Measurements from ENCODE around the gene CD19. TPM values are rescaled to one million over a fixed set of nuclear protein-coding genes. Genes with fewer than 3 reads are reported as not detected.
A peak's percentile ranks its signal among the peaks of the same experiment; 100 is the strongest.

CD19 gene
- total and polyA plus RNA-seq, 7 experiments from 2014 or later = 0.22 to 3.0 (median 0.40) TPM

DNA sequence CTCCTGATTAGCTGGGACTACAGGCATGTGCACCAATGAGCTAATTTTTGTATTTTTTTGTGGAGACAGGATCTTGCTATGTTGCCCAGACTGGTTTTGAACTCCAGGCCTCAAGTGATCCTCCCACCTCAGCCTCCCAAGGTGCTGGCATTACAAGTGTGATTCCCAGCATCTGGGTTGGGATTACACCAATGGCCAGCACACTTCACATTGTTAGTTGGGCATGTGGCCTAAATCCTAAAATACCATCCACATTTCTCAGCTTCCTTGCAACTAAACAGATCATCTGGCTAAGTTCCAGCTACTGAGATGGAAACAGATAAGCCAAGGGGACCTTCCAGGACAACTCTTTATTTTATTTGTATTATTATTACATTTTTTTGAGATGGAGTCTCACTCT is 16.6 kb upstream of the CD19 start:
- Histone ChIP-seq H3K27me3 (ENCODE audit: control insufficient read depth in 2 of 2, insufficient read depth in 2 of 2, low read length in 2 of 2) (no peaks in the 10 kb centered on the region), H3K4me1 (ENCODE audit: control insufficient read depth in 2 of 2, insufficient read depth in 2 of 2, low read length in 2 of 2) (no peaks in the 10 kb centered on the region), H3K27ac (ENCODE audit: low read depth, low read length) (no peak overlapping the region), H3K4me3 (ENCODE audit: low read length) (no peak overlapping the region), H3K9me3 (ENCODE audit: control insufficient read depth in 2 of 3, low read length in 3 of 3) (no peaks in the 10 kb centered on the region), H3K36me3 (ENCODE audit: control insufficient read depth in 2 of 3, insufficient read depth in 3 of 3, low read length in 3 of 3) (peaks cover 0 to 72% (median 0%) of the 10 kb centered on the region in 3 experiments)
- Mint-ChIP-seq H3K36me3 (peaks cover 9 to 28% (median 17%) of the 10 kb centered on the region in 5 donors), H3K9me3 (no peaks in the 10 kb centered on the region), H3K4me1 (peaks cover 0 to 2% (median 0%) of the 10 kb centered on the region in 7 donors), H3K4me3 (no peak overlapping the region), H3K27me3 (no peaks in the 10 kb centered on the region), H3K27ac (peak overlapping the region in 1 of 9 donors; percentile 28)
- CTCF ChIA-PET = no interaction called here
- POLR2A ChIA-PET = interaction anchor here (0.6 to 1.5 kb wide), 2 partner anchors 10 to 17 kb away, joined by 3 to 7 read pairs; partner anchors contain the start of gene RABEP2
- intact Hi-C loops (cut with micrococcal nuclease) = no loop called here
- no peak for ATAC-seq
- DNase-seq = no peak

DNA sequence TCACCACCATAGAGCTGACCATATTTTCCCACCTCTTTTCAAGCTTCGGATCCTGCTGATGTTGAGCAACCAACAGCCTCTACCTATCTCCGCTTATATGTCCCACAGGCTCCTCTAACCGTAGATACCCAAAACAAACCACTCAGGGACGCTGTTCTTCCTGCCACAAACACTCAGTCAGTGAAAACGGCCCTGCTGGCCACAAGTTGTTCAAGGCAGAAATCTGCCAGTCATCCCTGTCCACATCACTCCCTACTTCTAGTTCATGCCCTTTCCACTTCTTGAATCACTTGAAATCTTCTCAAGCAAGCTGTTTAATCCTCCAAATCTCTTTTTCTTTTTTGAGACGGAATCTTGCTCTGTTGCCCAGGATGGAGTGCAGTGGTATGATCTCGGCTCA is 14.7 kb upstream of the CD19 start:
- DNase-seq (no peak), ATAC-seq (no peak)
- Histone ChIP-seq H3K4me1 (ENCODE audit: control insufficient read depth in 2 of 2, insufficient read depth in 2 of 2, low read length in 2 of 2) (no peaks in the 10 kb centered on the region), H3K9me3 (ENCODE audit: control insufficient read depth in 2 of 3, low read length in 3 of 3) (no peaks in the 10 kb centered on the region), H3K27me3 (ENCODE audit: control insufficient read depth in 2 of 2, insufficient read depth in 2 of 2, low read length in 2 of 2) (no peaks in the 10 kb centered on the region), H3K4me3 (ENCODE audit: low read length) (no peak overlapping the region), H3K36me3 (ENCODE audit: control insufficient read depth in 2 of 3, insufficient read depth in 3 of 3, low read length in 3 of 3) (peaks cover 0 to 70% (median 0%) of the 10 kb centered on the region in 3 experiments), H3K27ac (ENCODE audit: low read depth, low read length) (no peak overlapping the region)
- intact Hi-C loops (cut with micrococcal nuclease) = no loop called here
- H3K4me3 Mint-ChIP-seq = no peak overlapping the region
- POLR2A ChIA-PET = interaction anchor here (0.6 to 1.4 kb wide), 6 partner anchors 8 to 1539 kb away, joined by 3 to 6 read pairs (median 4); partner anchors contain the start of genes NFATC2IP and RABEP2
- no peak overlapping the region for H3K27ac Mint-ChIP-seq
- CTCF ChIA-PET = interaction anchor here (0.7 to 1.0 kb wide), 2 partner anchors 11 to 37 kb away, joined by 3 to 5 read pairs; no protein-coding TSS in a partner anchor
- no peaks in the 10 kb centered on the region for H3K9me3 Mint-ChIP-seq
- peaks cover 11 to 33% (median 18%) of the 10 kb centered on the region in 5 donors for H3K36me3 Mint-ChIP-seq
- no peaks in the 10 kb centered on the region for H3K27me3 Mint-ChIP-seq
- peaks cover 0 to 3% (median 0%) of the 10 kb centered on the region in 7 donors for H3K4me1 Mint-ChIP-seq

DNA sequence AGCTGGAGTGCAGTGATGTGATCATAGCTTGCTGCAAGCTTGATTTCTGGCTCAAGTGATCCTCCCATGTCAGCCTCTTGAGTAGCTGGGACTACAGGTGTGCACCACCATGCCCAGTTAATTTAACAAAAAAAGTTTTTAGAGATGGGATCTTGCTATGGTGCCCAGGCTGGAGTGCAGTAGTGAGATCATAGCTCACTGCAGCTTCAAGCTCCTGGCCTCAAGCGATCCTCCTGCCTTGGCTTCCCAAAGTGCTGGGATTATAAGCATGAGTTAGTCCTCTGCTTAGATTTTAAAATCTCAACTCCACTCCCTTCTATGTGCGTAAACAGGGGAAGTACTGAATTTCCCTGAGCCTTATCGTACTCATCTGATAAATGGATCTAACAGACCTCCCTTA is 13.1 kb upstream of the CD19 start:
- H3K4me1 ChIP-seq (ENCODE audit: control insufficient read depth in 2 of 2, insufficient read depth in 2 of 2, low read length in 2 of 2) = no peaks in the 10 kb centered on the region
- ATAC-seq = no peak
- Mint-ChIP-seq H3K4me3 (no peak overlapping the region), H3K4me1 (peaks cover under 1 to 4% (median 4%) of the 10 kb centered on the region in 7 donors), H3K36me3 (peaks cover 11 to 24% (median 13%) of the 10 kb centered on the region in 5 donors), H3K27ac (no peak overlapping the region), H3K9me3 (no peaks in the 10 kb centered on the region), H3K27me3 (no peaks in the 10 kb centered on the region)
- H3K27me3 ChIP-seq (ENCODE audit: control insufficient read depth in 2 of 2, insufficient read depth in 2 of 2, low read length in 2 of 2) = no peaks in the 10 kb centered on the region
- H3K9me3 ChIP-seq (ENCODE audit: control insufficient read depth in 2 of 3, low read length in 3 of 3) = no peaks in the 10 kb centered on the region
- H3K36me3 ChIP-seq (ENCODE audit: control insufficient read depth in 2 of 3, insufficient read depth in 3 of 3, low read length in 3 of 3) = peaks cover 0 to 63% (median 0%) of the 10 kb centered on the region in 3 experiments
- CTCF ChIA-PET = no interaction called here
- DNase-seq = no peak
- intact Hi-C loops (cut with micrococcal nuclease) = no loop called here
- POLR2A ChIA-PET = interaction anchor here (1.1 kb wide), 1 partner anchor 9 kb away, joined by 4 read pairs; no protein-coding TSS in a partner anchor
- H3K27ac ChIP-seq (ENCODE audit: low read depth, low read length) = no peak overlapping the region
- H3K4me3 ChIP-seq (ENCODE audit: low read length) = no peak overlapping the region

DNA sequence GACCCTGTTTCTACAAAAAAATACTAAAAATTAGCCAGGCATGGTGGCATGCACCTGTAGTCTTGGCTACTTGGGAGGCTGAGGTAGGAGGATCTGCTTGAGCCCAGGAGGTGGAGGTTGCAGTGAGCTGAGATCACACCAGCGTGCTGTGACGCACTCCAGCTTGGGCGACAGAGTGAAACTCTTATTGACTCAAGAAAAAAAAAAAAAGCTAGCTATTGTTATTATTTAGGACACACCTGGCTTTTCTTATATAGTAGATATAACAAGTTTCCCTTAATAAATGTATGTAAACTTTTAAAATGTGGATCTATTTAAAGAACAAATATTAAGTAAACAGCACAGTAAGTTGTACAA is 8.6 kb upstream of the CD19 start:
- CTCF ChIA-PET = interaction anchor here (0.6 to 1.0 kb wide), 2 partner anchors 21 to 26 kb away, joined by 3 read pairs; no protein-coding TSS in a partner anchor
- DNase-seq (no peak), ATAC-seq (no peak)
- intact Hi-C loops (cut with micrococcal nuclease) = no loop called here
- no peaks in the 10 kb centered on the region for H3K27me3 Mint-ChIP-seq
- Histone ChIP-seq H3K9me3 (ENCODE audit: control insufficient read depth in 2 of 3, low read length in 3 of 3) (no peaks in the 10 kb centered on the region), H3K27ac (ENCODE audit: low read depth, low read length) (no peak overlapping the region), H3K4me1 (ENCODE audit: control insufficient read depth in 2 of 2, insufficient read depth in 2 of 2, low read length in 2 of 2) (peaks cover 7 to 8% of the 10 kb centered on the region in 2 donors), H3K27me3 (ENCODE audit: control insufficient read depth in 2 of 2, insufficient read depth in 2 of 2, low read length in 2 of 2) (no peaks in the 10 kb centered on the region), H3K36me3 (ENCODE audit: control insufficient read depth in 2 of 3, insufficient read depth in 3 of 3, low read length in 3 of 3) (peaks cover 0 to 36% (median 0%) of the 10 kb centered on the region in 3 experiments), H3K4me3 (ENCODE audit: low read length) (no peak overlapping the region)
- H3K9me3 Mint-ChIP-seq = no peaks in the 10 kb centered on the region
- POLR2A ChIA-PET = interaction anchor here (0.6 to 1.6 kb wide), 4 partner anchors 44 to 100 kb away, joined by 3 to 5 read pairs (median 4); partner anchors contain the start of genes ATP2A1 and LAT
- peaks cover 0 to 9% (median 3%) of the 10 kb centered on the region in 5 donors for H3K36me3 Mint-ChIP-seq
- peak overlapping the region; percentile 44 to 97 (median 92) for H3K4me3 Mint-ChIP-seq
- peaks cover 15 to 20% (median 18%) of the 10 kb centered on the region in 7 donors for H3K4me1 Mint-ChIP-seq
- H3K27ac Mint-ChIP-seq = peak overlapping the region; percentile 68 to 99 (median 82)

DNA sequence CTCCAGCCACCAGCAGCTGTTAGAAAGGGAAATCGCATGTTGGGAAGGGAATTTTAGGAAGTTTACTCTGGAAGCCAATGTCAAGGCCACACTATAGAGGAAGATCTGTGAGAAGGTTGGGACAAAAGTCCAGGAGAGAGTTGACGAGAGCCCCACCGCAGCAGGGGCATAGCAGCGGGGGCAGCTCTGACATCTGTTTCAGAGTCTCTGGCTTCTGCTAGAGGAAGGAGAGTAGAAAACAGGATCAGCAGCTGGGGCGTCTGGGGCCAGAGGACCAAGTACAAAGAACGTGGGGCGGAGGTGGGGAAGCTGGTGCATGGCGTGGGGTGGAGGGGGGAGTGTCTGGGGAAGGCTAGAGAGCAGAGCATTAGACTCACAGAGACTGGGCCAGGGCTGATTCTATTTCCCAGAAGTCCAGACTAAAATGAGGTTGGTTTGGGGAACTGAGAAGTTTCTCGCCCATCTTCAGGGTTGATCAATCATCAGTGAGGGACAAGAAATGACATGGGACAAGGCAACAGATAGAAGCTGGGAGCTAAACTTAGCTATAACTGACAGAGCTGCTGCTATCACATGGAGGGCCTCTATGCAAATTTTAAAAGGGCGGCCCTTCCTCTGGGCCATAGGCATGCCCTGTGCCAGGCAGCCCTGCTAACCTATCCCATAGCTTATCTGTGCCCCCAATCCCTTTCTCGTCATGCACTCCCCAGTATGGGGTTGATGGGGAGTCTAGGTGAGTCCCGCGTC is 7.9 kb upstream of the CD19 start:
- peak overlapping the region; percentile 74 to 99 (median 98) for H3K27ac Mint-ChIP-seq
- no peak for DNase-seq

DNA sequence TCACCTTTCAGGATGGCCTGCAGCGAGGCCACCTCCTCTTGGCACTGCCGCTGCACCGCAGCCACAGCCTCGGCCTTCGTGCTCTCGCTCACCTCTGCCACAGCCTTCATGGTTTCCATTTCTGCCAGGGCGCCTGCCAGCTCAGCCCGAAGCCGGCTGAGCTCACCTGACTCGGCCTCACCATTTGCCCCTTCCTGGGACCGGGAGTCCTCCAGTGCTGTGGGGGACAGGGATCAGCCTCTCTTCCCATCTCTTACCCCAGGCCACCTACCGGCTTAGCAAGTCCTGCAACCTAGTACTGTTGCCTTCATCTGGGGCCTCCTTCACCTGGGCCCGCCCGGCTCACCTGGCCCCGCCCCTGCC is 7.4 kb upstream of the CD19 start:
- Mint-ChIP-seq H3K27ac (peak overlapping the region in 8 of 9 donors; percentile 95 to 99 (median 98)), H3K4me1 (peaks cover 15 to 24% (median 19%) of the 10 kb centered on the region in 7 donors), H3K36me3 (peaks cover 0 to 9% (median 3%) of the 10 kb centered on the region in 5 donors), H3K27me3 (no peaks in the 10 kb centered on the region), H3K9me3 (no peaks in the 10 kb centered on the region), H3K4me3 (peak overlapping the region; percentile 85 to 97 (median 94))
- ChIA-PET POLR2A (interaction anchor here (0.6 to 2.8 kb wide), 10 partner anchors 7 to 105 kb away, joined by 3 to 12 read pairs (median 4); partner anchors contain the start of genes ATXN2L and TUFM), CTCF (interaction anchor here (0.6 to 1.2 kb wide), 3 partner anchors 64 to 1507 kb away, joined by 3 to 5 read pairs (median 3); partner anchors contain the start of gene ATXN2L)
- H3K9me3 ChIP-seq (ENCODE audit: control insufficient read depth in 2 of 3, low read length in 3 of 3) = no peaks in the 10 kb centered on the region
- peak overlapping the region; percentile 74 for H3K4me3 ChIP-seq (ENCODE audit: low read length)
- H3K4me1 ChIP-seq (ENCODE audit: control insufficient read depth in 2 of 2, insufficient read depth in 2 of 2, low read length in 2 of 2) = peaks cover 7 to 8% of the 10 kb centered on the region in 2 donors
- peaks cover 0 to 27% (median 0%) of the 10 kb centered on the region in 3 experiments for H3K36me3 ChIP-seq (ENCODE audit: control insufficient read depth in 2 of 3, insufficient read depth in 3 of 3, low read length in 3 of 3)
- H3K27me3 ChIP-seq (ENCODE audit: control insufficient read depth in 2 of 2, insufficient read depth in 2 of 2, low read length in 2 of 2) = no peaks in the 10 kb centered on the region
- ATAC-seq = no peak
- H3K27ac ChIP-seq (ENCODE audit: low read depth, low read length) = peak overlapping the region; percentile 99
- intact Hi-C loops (cut with micrococcal nuclease) = loop anchor here (1.0 to 2.0 kb wide), 2 partner anchors 45 to 50 kb away; partner anchors contain the start of gene SPNS1 (in 1 of the 2)
- no peak for DNase-seq

More for the DNA sequence above, 7.9 kb upstream of the CD19 start:
- H3K4me1 ChIP-seq (ENCODE audit: control insufficient read depth in 2 of 2, insufficient read depth in 2 of 2, low read length in 2 of 2) = peaks cover 7 to 8% of the 10 kb centered on the region in 2 donors
- no peaks in the 10 kb centered on the region for H3K27me3 Mint-ChIP-seq
- no peak overlapping the region for H3K4me3 ChIP-seq (ENCODE audit: low read length)
- H3K27me3 ChIP-seq (ENCODE audit: control insufficient read depth in 2 of 2, insufficient read depth in 2 of 2, low read length in 2 of 2) = no peaks in the 10 kb centered on the region
- H3K36me3 ChIP-seq (ENCODE audit: control insufficient read depth in 2 of 3, insufficient read depth in 3 of 3, low read length in 3 of 3) = peaks cover 0 to 33% (median 0%) of the 10 kb centered on the region in 3 experiments
- H3K9me3 Mint-ChIP-seq = no peaks in the 10 kb centered on the region
- intact Hi-C loops (cut with micrococcal nuclease) = loop anchor here (1.0 to 2.0 kb wide), 2 partner anchors 45 to 51 kb away; partner anchors contain the start of gene SPNS1 (in 1 of the 2)
- peak overlapping the region; percentile 72 to 97 (median 94) for H3K4me3 Mint-ChIP-seq
- no peak for ATAC-seq
- H3K4me1 Mint-ChIP-seq = peaks cover 15 to 21% (median 18%) of the 10 kb centered on the region in 7 donors
- H3K36me3 Mint-ChIP-seq = peaks cover 0 to 9% (median 3%) of the 10 kb centered on the region in 5 donors
- no peaks in the 10 kb centered on the region for H3K9me3 ChIP-seq (ENCODE audit: control insufficient read depth in 2 of 3, low read length in 3 of 3)
- CTCF ChIA-PET = interaction anchor here (0.6 to 1.2 kb wide), 5 partner anchors 21 to 102 kb away, joined by 3 read pairs; partner anchors contain the start of gene ATXN2L
- POLR2A ChIA-PET = interaction anchor here (0.6 to 2.8 kb wide), 6 partner anchors 30 to 104 kb away, joined by 3 to 8 read pairs (median 4); partner anchors contain the start of gene TUFM
- H3K27ac ChIP-seq (ENCODE audit: low read depth, low read length) = peak overlapping the region; percentile 99

Data from naive thymus-derived CD4-positive, alpha-beta T cell (primary cell).